Subcutaneous preadipocyte (primary cell): Measurements from ENCODE around the gene AICDA. TPM values are rescaled to one million over a fixed set of nuclear protein-coding genes. Genes with fewer than 3 reads are reported as not detected.

Experiments used
- small RNA-seq: library from RNA; depleted of rRNA; stranded (forward); fragments of <200 nt; gene quantifications from one replicate; pipeline ENCODE3, GENCODE V24; 2012
- total RNA-seq: library from RNA; depleted of rRNA; stranded (reverse); fragments of >200 nt; gene quantifications from 2 replicates; pipeline ENCODE4 v1.2.3, GENCODE V29; 2012

The AICDA gene
- not detected in 2 replicates for total RNA-seq

GRCh38 chr12:8612629-8613028 lies at the start of gene AICDA:
AICDA (minus strand) TSS chr12:8612859; CDS start chr12:8612767, 92 bp downstream.

Small RNAs within 50 kb of the gene (small RNA-seq; reads per million reads assigned to genes)
- gene RF00019 (not detected), gene RF00564 (not detected)

Other genes starting within 250 kb of the AICDA start
- gene CLEC6A, start 156.9 kb downstream of the AICDA start, total RNA-seq, result not detected in 2 replicates
- not detected in 2 replicates for gene CLEC4D, start 99.4 kb downstream of the AICDA start, total RNA-seq
- not detected in 2 replicates for gene CLEC4E, start 72.0 kb downstream of the AICDA start, total RNA-seq
- 5.3 and 60.3 TPM in 2 replicates for gene MFAP5, start 50.0 kb upstream of the AICDA start, total RNA-seq
- 16.2 and 21.9 TPM in 2 replicates for gene RIMKLB, start 85.1 kb upstream of the AICDA start, total RNA-seq
- gene A2ML1, start 209.8 kb upstream of the AICDA start, total RNA-seq, result under 0.01 TPM in 1 of 2 replicates, not detected in the other